ENCODE results near the gene CCDC192. TPM values are rescaled to one million over a fixed set of nuclear protein-coding genes. Genes with fewer than 3 reads are reported as not detected.
"Not testable (repeated sequence)": the region's sequence is repeated elsewhere in the genome, so short reads cannot be mapped to it uniquely, and the experiment has no call there.

The CCDC192 gene
- total RNA-seq, 2 donors from 2014 or later, result not detected

DNA sequence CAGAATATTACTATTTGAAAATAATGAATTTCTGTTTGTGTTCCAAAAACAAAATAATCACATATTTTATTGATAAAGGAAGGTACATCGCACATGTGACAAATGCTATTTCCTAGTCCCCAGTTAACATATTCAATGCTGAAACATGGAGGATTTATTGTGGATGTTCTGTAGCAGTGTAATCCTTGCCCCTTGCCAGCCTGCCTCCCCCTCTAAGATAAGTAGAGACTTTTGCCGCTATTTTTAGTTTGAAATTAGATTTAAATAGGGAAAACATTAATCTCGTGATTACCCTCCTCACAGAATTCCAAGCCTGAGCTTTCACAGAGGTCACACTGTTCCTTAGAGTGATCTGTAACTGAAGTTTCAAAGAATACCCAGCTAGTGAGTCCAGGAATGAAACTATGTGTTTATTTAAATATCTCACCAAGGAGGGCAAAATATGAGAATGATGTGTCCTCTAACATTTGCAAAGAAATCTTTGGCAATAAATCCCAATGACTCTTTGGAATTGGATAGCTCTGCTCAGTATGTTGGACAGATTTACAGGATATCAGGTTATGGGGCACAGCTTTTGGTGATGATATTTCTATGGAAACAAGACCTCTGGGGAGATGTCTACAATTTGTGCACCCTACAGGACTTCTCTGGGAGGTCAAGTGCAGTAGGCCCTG, 37.0 kb upstream of the CCDC192 start:
- ATAC-seq (peak; percentile 4), DNase-seq (no peak)
- no peak for TF ChIP-seq POLR2A (IDR thresholded peaks at IDR 0.05)
- TF ChIP-seq, protein P1, sequence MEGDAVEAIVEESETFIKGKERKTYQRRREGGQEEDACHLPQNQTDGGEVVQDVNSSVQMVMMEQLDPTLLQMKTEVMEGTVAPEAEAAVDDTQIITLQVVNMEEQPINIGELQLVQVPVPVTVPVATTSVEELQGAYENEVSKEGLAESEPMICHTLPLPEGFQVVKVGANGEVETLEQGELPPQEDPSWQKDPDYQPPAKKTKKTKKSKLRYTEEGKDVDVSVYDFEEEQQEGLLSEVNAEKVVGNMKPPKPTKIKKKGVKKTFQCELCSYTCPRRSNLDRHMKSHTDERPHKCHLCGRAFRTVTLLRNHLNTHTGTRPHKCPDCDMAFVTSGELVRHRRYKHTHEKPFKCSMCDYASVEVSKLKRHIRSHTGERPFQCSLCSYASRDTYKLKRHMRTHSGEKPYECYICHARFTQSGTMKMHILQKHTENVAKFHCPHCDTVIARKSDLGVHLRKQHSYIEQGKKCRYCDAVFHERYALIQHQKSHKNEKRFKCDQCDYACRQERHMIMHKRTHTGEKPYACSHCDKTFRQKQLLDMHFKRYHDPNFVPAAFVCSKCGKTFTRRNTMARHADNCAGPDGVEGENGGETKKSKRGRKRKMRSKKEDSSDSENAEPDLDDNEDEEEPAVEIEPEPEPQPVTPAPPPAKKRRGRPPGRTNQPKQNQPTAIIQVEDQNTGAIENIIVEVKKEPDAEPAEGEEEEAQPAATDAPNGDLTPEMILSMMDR (IDR thresholded peaks at IDR 0.05), result no peak
- WGBS, 2 donors, result 46% methylated on average over 3 of the region's 3 CpGs
- Histone ChIP-seq H3K36me3 (replicated peaks in 1 of 2; ENCODE audit: insufficient read depth in 1 of 2, low read depth in 2 of 2) (no peaks in the 10 kb centered on the region), H3K9me3 (no peaks in the 10 kb centered on the region), H3K27ac (peak overlapping the region in 2 of 4 donors; percentile 17 to 25), H3K4me1 (peaks cover 8% of the 10 kb centered on the region), H3K27me3 (no peaks in the 10 kb centered on the region), H3K4me3 (no peak overlapping the region)
- intact Hi-C loops (cut with DNase I), result no loop called here

DNA sequence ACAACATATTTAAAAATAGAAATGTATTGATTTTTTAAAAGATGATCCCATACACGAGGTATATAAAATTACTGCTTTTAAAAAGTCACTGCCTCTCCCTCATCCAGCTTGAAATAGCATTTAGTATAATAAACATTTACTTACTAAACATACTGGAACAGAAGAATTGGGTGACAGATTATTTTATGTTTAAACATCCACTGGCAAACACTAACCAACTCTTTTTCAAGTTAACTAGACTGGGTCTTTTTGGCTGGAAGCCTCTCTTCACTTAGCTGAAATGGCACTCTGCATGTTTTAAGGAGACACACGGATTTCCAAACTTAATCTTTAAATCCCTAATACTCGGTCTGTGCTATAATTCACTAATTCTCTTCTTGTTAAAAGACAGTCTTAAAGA, 35.3 kb upstream of the CCDC192 start:
- WGBS, 2 donors, result 11 to 20% methylated on average over 3 of the region's 3 CpGs
- intact Hi-C loops (cut with DNase I), result no loop called here

DNA sequence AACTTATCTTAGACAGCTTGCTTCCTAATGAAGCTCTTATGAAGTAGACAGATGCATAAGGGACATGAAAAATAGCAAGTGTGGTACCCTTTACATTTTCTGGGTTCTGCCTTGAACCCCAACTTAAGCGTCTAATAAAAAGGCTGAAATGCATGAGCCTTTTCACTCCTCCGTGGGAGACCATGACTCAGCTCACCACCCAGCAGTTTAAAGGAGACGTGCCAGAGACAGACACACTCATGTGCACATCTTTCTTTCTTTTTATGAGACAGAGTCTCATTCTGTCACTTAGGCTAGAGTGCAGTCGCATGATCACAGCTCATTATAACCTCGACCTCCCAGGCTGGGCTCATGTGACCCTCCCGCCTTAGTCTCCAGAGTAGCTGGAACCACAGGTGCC, 32.0 kb upstream of the CCDC192 start:
- intact Hi-C loops (cut with DNase I), result no loop called here
- no peak overlapping the region for H3K27ac ChIP-seq
- no peak for ATAC-seq

More for the DNA sequence above, 35.3 kb upstream of the CCDC192 start:
- Histone ChIP-seq H3K4me3 (no peak overlapping the region), H3K9me3 (no peaks in the 10 kb centered on the region), H3K36me3 (replicated peaks in 1 of 2; ENCODE audit: insufficient read depth in 1 of 2, low read depth in 2 of 2) (no peaks in the 10 kb centered on the region), H3K27ac (no peak overlapping the region), H3K4me1 (peaks cover 8% of the 10 kb centered on the region), H3K27me3 (no peaks in the 10 kb centered on the region)
- DNase-seq (no peak), ATAC-seq (no peak)
- TF ChIP-seq, protein P1 (IDR thresholded peaks at IDR 0.05), result no peak
- TF ChIP-seq POLR2A (IDR thresholded peaks at IDR 0.05), result no peak

DNA sequence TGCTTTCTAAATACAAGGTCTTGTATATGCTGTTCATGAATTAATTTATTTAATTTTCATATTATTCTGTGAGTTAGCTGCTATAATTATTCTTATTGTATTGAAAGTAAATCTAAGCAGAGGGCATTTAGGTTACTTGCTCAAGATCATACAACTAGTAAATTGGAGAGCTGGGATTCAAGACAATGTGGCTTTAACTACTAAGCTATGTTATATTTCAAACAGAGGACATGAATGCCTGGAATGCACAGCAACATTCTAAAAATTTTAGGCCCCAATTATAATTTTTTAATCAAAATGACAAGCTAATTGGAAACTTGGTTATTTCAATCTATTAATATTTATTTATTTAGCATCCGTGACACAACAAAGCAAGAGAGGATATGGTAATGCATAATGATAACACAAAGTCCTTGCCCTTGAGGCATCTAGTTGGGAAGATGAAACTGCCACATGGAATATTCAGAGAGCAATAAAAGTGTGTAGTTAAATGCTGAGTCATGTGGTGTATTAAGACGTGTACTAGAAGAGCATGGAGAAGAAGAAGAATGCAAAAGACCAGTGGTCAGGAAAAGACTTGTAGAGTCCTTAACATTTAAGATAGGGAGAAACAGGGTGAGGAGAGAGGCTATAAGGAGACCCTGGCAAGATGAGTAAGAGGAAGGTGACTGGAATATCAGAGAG, 29.9 kb upstream of the CCDC192 start:
- ATAC-seq, result no peak
- intact Hi-C loops (cut with DNase I), result no loop called here
- Histone ChIP-seq H3K4me3 (no peak overlapping the region), H3K4me1 (no peaks in the 10 kb centered on the region), H3K27me3 (no peaks in the 10 kb centered on the region), H3K36me3 (replicated peaks in 1 of 2; ENCODE audit: insufficient read depth in 1 of 2, low read depth in 2 of 2) (no peaks in the 10 kb centered on the region), H3K27ac (no peak overlapping the region), H3K9me3 (no peaks in the 10 kb centered on the region)
- TF ChIP-seq, protein P1 (IDR thresholded peaks at IDR 0.05), result no peak
- no peak for TF ChIP-seq POLR2A (IDR thresholded peaks at IDR 0.05)
- no peak for DNase-seq
- 72 to 75% methylated on average over 2 of the region's 2 CpGs for WGBS, 2 donors

More for the DNA sequence above, 32.0 kb upstream of the CCDC192 start:
- H3K9me3 ChIP-seq, result no peaks in the 10 kb centered on the region
- H3K36me3 ChIP-seq (replicated peaks in 1 of 2; ENCODE audit: insufficient read depth in 1 of 2, low read depth in 2 of 2), result no peaks in the 10 kb centered on the region
- H3K4me3 ChIP-seq, result no peak overlapping the region
- WGBS, 2 donors, result 81 to 87% methylated on average over 6 of the region's 6 CpGs
- TF ChIP-seq POLR2A (IDR thresholded peaks at IDR 0.05), result no peak
- TF ChIP-seq, protein P1 (IDR thresholded peaks at IDR 0.05), result no peak
- no peak for DNase-seq
- H3K4me1 ChIP-seq, result peaks cover 8% of the 10 kb centered on the region
- H3K27me3 ChIP-seq, result no peaks in the 10 kb centered on the region

DNA sequence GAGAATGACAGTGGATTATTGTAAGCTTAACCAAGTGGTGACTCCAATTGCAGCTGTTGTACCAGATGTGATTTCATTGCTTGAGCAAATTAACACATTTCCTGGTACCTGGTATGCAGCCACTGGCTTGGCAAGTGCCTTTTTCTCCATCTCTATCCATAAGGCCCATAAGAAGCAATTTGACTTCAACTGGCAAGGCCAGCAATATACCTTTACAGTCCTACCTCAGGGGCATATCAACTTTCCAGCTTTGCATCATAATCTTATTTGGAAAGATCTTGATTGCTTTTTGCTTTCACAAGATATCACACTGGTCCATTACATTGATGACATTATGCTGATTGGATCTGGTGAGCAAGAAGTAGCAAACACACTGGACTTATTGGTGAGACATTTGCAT, 26.2 kb upstream of the CCDC192 start:
- H3K27ac ChIP-seq; H3K4me3 ChIP-seq; H3K4me1 ChIP-seq; intact Hi-C loops (cut with DNase I); H3K9me3 ChIP-seq; H3K36me3 ChIP-seq (replicated peaks in 1 of 2; ENCODE audit: insufficient read depth in 1 of 2, low read depth in 2 of 2); ATAC-seq; H3K27me3 ChIP-seq; DNase-seq: not testable (repeated sequence)

GRCh38 chr5:127679691-127680330, 23.4 kb upstream of the CCDC192 start:
- H3K4me1 ChIP-seq; H3K27me3 ChIP-seq; H3K4me3 ChIP-seq; intact Hi-C loops (cut with DNase I); ATAC-seq; H3K9me3 ChIP-seq; DNase-seq; H3K27ac ChIP-seq; H3K36me3 ChIP-seq (replicated peaks in 1 of 2; ENCODE audit: insufficient read depth in 1 of 2, low read depth in 2 of 2): not testable (repeated sequence)
- 82 to 91% methylated on average over 3 of the region's 3 CpGs for WGBS, 2 donors
